Stimulated activated naive CD4-positive, alpha-beta T cell (primary cell): ENCODE data around the gene LILRA2.
"Not testable (repeated sequence)": the region's sequence is repeated elsewhere in the genome, so short reads cannot be mapped to it uniquely, and the experiment has no call there.

Experiments
- DNase-seq, 6 experiments: peaks; one replicate each; lab custom pipeline; 2025; lab: John Stamatoyannopoulos, UW

Gene LILRA2

DNA sequence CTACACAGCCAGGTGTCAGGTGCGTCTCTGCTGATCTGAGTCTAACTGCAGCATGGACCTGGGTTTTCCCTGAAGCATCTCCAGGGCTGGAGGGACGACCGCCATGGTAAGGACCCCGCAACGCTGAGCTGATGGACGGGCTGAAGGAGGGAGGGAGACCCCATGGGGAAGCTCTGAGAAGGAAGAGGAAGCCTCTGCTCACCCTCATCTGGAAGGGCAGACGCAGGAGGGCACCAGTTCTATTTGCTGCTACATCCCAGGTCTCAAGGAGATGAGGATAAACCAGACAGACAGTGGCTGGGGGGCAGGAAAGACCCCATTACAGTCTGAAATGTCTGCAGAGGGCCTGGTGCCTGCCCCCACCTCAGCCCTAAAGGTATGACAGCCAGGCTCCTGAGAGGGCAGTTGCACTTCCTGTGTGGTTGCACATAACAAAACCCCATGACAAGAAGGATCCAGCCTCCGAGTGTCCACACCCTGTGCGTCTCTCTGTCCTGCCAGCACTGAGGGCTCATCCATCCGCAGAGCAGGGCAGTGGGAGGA lies at the start of gene LILRA2:
Gene LILRA2 (plus strand): TSS at position 461 of the 543 bp plus-strand sequence. CDS start 89 bp downstream, outside the sequence.
- DNase-seq = no peak

DNA sequence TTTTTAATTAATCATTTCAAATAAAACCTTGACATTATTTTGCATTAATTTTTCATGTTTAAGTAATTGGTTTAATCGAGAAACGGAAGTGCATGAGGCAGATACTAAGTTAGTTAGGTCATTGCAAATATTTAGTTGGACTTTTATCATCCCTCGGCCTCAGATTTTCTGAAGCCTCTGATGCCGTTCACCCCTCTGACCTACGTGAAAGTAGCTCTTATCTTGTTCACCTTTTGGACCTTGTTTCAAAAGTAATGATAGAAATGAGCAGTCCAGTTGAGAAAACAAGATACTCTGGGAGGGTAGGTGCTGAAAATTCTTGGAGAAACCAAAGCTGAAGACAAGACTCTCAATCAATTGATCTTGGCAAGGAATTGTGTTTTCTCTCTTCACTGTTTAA lies 48.0 kb upstream of the LILRA2 start:
- no peak for DNase-seq

DNA sequence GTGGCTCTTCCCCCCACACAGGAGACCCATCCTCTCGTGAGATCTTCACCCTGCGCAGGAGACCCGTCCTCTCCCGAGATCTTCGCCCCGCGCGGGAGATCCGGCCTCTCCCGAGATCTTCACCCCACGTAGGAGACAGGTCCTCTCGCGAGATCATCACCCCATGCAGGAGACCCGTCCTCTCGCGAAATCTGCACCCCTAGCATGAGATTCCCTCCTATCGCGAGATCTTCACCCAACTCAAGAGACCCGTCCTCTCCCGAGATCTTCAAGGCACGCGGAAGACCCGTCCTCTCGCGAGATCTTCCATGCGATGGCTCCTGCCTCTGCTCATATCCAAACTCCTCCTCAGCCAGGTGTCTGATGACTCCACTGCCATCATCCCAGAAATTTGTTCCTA lies 46.6 kb upstream of the LILRA2 start:
- DNase-seq = no peak

DNA sequence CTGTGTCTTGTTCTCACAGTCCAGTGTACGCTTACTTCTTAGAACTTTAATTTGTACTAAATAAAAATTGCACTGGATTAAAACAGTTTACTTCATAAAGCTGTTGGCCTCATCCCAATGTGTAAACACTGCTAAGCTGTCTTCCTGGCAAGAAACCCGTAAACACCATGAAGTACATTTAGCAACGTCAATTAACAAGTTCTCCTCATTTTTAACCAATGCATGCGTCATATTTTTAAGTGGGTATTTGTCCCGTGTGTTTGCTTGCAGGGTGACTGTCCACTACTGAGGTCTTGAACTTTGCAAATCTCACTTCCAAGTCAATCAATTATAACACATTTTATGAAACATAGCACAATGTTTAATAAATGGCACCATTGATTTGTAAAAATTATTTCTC lies 42.7 kb upstream of the LILRA2 start:
- no peak for DNase-seq

DNA sequence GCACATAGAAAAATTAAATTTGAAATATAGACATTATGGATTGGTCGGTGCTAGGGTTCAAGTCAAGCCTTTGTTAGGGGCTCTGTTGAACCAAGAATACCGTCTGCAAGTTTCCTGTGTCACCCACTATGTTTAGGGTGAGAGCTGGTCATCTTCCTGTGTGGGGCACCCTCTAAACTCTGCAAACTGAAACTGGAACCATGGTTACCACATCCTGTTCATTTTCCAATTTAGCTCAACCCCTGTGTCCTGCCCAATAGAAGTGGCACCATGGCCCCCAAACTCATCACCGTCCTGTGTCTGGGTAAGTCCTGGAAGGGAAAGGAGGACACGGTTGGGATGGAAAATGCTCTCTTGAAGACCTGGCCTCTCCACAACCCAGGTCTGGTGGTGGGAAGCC lies 41.1 kb upstream of the LILRA2 start:
- no peak for DNase-seq

DNA sequence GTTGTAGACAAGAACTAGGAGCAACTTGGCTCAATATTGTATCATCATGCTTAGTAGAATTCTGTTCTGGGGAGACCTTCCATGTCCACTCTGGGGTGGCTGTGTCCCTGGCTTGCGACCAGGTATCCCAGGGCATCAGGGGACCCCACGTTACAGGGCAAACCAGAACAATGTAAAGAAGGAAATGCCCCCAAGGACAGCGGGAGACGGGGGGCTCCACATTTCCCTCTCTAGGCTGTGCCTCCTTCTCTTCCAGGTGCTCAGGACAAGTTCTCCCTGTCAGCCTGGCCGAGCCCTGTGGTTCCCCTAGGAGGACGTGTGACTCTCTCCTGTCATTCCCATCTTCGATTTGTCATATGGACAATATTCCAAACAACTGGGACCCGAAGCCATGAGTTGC lies 40.1 kb upstream of the LILRA2 start:
- DNase-seq = no peak

DNA sequence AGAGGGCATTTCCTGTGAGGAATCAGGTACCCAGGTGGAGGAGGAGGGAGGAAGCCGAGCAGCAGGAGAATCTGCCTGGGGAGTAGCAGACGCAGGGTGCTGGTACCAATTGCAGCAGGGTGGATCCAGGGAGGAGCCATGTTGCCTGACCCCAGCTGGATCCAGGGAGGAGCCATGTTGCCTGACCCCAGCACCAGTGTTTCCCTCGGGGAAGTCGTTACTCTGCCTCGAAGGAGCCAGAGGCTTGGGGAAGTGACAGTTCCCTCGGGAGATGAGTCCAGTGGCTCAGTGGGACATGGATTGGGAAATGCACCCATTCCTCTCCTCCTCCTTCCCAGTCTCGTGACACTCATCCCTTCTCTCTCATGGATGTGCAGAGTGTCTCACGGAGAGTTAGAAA lies 39.4 kb upstream of the LILRA2 start:
- no peak for DNase-seq

DNA sequence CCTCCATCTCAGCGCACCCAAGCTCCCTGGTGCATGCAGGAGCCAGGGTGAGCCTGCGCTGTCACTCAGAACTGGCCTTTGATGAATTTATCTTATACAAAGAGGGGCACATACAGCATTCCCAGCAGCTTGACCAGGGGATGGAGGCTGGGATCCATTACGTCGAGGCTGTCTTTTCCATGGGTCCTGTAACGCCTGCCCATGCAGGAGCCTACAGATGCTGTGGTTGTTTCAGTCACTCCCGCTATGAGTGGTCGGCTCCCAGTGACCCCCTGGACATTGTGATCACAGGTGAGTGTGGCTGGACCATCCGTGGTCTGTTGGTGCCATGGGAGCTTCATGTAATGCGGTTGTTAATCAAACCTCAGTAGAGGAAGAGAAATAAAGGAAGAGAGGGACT lies 38.0 kb upstream of the LILRA2 start:
- DNase-seq = no peak

DNA sequence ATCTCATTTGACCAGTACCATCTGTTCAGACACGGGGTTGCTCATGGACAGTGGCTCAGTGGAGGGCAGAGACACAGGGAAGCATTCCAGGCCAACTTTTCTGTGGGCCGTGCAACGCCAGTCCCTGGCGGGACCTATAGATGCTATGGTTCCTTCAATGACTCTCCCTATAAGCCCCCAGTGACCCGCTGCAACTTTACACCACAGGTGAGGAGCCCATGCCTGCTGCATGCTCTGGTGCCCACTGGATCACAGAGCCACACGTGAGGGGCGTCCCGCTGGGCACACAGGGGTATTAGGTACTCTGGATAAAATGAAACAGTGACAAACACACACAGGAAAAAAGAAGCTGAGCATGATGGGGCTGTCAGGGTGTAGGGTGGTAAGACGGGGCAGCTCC lies 36.6 kb upstream of the LILRA2 start:
- no peak for DNase-seq

DNA sequence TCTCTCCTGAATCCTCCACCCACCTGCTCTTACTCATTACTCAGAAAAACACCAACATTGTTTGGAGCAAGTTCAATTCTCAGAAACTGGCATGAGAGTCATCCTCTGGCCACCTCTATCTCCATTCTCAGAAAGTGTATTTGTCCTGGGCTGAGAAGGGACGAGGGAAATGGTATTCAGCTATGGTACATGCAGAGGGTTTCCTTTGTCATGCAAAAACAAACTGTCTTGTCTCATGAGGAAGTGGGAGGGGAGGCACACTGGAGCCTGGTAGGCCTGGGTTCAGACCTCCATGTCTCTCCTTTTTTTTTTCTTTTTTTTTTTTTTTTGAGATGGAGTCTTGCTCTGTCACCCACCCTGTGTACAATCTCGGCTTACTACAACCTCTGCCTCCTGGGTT lies 31.9 kb upstream of the LILRA2 start:
- no peak for DNase-seq

DNA sequence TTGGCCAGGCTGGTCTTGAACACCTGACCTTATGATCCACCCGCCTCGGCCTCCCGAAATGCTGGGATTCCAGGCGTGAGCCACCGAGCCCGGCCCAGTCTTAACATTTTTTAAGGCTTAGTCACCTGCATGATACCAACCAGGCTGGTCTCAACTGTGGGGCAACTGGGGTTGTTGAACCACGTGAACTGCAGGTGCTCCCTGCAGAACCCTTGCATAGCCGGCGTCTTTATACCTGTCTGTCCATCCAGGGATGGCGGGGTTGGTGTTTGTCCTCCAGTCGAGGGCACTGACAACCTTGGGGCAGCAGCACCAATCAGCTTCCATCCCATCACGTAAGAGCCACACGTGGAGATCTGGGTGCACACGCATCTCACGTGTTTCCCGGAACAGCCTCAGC lies 24.8 kb upstream of the LILRA2 start:
- no peak for DNase-seq

DNA sequence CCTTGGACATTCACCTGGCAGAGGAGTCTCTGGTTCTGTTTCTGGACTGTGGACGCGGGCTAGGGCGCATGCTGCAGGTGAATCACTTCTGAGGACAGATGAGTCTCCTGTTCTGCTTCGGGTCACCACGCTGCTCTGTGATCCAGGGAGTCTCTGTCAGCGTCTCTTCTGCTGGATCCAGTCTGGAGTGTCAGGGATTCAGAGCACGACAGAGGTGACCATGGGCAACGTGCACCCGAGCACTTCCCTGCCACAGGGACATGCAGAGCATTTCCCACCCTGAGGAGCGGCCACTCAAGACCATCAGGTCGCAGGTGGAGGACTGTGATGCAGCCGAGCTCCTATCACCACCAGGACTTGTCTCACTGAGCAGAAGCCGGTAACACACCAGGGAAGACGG lies 24.4 kb upstream of the LILRA2 start:
- no peak for DNase-seq

DNA sequence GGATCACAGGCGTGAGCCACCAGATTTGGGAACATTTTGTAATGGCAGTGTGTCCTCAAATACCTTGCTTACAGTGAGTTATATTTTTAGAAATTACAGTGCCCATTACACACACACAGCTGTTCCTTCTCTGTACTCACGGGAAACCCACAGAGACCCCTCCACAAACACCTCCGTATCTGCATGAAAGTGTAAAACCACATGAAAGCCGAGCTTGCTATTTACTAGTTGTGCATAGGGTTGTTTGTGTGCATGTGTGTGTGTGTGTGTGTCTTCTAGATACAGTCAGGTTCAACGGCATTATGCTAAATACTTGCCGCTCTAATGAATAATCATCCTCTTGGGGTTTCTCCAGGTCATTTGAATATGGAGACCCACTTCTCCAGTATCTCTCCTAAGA lies 22.3 kb upstream of the LILRA2 start:
- no peak for DNase-seq

DNA sequence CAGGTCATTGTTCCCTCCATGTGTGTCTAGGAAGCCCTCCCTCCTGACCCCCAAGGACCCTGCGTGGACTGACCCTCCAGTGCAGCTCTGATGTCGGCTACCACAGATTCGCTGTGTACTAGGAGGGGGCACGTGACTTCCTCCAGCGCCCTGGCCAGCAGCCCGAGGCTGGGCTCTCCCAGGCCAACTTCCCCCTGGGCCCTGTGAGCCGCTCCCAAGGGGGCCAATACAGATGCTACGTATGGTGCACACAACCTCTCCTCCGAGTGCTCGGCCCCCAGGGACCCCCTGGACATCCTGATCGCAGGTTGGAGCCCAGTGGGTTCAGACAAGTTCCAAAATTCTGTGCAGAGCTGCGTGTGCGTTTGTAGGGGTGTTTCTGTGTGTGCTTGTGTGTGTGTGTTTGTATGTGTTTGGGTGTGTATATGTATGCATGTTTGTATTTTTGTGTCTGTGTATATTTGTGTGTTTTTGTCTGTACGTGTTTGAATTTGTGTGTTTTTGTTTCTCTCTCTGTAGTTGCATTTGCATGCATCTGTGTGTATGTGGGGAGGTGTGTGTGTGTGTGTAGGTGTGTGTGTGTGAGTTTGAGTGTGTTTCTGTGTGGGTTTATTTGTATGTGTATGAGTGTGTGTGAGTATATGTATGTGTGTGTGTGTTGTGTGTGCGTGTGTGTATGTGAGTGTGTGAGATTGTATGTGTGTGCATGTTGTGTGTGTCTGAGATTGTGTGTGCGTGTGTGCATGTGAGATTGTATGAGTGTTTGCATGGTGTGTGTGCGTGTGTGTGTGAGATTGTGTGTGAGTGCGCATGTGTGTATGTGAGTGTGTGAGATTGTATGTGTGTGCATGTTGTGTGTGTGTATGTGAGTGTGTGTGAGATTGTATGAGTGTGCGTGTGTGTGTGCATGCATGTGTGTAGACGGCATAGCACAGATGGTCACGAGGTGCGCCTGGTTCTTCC lies 21.4 kb upstream of the LILRA2 start:
- no peak for DNase-seq

DNA sequence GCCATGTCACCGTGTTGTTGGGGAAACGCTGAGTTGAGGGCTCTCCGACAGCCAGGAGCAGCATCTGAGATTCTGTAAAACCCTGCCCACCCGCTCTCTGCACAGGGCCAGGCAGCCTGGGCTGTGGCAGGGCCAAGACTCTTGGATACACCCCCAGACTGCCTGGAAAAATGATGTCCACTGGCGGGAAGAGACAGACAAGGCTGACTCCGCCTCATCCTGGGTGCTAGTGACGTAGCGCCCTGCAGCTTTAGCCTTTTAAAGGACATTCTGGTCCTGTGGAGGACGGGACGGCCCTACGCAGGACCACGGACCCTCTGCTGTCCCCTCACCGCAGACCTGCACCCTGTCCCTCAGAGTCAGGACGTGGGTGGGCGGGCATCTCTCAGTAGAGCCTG lies 20.7 kb upstream of the LILRA2 start:
- no peak for DNase-seq

DNA sequence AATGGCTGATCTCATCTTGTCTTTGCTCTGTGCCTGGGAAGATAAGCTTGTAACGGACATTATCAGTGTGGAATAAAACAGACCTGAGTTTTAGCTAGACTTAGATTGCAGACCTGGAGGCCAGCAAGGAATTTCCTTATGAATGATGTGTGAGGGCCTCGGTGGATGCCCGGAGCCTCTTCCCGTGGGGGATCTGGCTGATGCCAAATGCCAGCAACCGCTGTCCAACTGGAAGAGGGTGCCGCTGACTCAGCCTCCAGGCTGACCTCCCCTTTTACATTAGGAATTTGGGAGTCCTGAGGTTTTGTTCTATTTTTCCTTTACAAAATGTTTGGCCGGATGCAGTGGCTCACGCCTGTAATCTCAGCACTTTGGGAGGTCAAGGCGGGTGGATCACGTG lies 19.6 kb upstream of the LILRA2 start:
- no peak for DNase-seq

DNA sequence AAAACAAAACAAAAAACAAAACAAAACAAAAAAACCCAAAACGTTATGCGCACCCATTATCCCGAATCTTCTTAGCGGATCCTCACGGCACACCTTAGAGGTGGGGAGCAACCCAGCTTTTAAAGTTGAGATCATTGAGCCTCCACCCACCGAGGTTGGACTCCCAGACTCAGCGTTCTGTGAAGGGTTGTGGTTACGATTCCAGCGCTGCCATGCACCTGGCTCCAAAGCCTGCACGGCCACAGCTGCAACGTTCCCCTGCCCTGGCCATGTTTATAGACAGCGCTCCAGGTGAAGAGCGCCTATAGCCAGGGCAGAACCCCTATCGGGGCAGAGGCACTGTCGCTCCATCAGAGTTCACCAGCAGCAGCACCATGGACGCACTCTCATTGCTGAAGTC lies 18.7 kb upstream of the LILRA2 start:
- no peak for DNase-seq

DNA sequence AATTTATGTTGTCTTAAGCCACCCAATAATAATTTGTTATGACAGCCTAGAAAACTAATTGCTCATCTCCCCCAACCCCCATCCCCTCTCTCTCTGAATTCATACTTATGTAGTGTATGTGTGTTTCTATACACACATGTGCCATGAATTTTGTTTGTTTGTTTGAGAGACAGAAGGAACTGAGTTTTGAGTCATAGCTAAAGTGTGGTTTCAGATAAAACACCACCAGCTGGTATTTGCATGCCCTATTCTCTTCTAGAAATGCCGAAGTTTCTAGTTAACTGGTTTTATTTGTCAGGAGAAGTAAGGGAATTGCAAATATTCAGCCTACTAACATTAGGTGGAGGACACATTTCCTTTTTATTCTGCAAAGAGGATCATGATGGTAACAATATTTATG lies 17.4 kb upstream of the LILRA2 start:
- no peak for DNase-seq

DNA sequence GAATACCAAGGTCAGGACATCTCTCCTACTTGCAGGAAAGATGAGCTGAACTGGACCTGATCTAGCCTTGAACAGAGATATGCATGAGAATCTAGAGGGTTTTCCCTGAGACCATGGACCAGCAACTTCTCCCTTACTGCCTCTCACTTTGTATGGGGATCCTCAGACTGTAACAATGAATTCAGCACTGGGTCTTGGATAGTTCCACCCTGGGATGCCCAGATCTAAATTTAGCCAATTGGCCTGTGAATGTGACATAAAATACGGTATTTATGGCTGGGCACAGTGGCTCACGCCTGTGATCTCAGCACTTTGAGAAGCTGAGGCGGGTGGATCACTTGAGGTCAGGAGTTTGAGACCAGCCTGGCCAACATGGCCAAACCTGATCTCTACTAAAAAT lies 15.3 kb upstream of the LILRA2 start:
- no peak for DNase-seq

DNA sequence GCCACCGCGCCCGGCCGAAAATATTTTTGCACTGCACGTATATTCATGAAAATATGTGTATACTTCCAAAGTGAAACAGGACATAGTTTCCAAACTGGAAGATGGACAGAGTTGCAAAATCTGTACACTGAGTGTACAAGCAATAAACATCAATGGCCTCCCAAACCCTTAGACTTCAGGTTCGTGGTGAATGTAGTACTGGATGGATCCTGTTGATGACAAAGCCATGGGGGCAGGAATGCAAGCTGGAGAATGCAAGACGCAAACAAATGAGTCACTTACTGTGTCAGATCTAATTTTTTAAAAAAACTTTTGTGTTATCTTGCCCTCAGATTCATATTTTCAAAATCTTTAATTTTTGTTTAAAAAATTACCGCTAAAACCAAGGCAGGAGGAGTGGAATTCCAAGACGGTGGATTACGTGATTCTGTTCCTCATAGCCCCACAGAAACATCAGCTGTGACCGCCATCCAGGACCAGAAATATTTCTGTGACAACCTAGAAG lies 12.7 kb upstream of the LILRA2 start:
- DNase-seq = no peak

DNA sequence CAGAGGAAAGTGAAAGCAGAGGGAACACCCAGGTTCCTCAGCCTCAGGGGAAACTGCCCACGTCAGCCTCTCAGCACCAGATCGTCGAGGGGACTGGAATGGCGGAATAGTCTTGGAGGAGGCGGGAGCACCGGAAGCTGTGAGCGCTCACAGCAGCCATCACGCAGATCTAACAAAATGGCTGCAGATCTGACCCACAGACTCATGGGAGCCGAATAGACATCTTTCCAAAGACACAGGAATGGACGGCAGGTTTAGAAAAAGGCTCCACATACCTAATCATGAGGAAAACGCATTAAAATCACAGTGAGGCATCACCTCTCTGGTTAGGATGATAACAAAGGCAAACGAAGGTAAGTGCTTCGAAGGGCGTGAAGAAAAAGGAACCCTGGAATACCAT lies 11.8 kb upstream of the LILRA2 start:
- no peak for DNase-seq

DNA sequence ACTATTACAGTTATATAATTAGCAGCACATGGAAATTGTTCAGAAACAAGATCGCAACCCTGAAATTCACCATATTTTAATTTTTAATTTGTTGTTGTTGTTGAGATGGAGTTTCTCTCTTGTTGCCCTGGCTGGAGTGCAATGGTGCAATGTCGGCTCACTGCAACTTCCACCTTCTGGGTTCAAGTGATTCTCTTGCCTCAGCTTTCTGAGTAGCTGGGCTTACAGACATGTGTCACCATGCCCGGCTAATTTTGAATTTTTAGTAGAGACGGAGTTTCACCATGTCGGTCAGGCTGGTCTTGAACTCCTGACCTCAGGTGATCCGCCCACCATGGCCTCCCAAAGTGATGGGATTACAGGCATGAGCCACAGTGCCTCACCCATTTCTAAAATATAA lies 10.4 kb upstream of the LILRA2 start:
- not testable (repeated sequence) for DNase-seq

DNA sequence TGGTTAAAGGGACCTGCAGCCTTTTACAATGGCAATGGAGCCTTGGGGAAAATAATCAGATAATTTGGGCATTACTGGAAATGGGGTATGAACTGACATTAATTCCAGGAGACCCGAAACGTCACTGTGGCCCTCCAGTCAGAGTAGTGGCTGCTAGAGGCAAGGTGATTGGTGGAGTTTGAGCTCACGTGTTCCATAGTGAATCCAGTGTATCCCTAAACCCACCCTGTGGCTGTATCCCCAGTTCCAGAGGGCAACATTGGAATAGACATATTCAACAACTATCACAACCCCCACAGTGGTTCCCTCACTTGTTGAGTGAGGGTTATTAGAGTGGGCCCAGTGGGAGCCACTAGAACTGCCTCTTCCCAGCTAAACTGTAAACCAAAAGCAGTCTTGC lies 3.3 kb upstream of the LILRA2 start:
- DNase-seq = no peak
